ENCODE measurements around the gene STEAP1B. TPM values are rescaled to one million over a fixed set of nuclear protein-coding genes. Genes with fewer than 3 reads are reported as not detected.

STEAP1B gene
- total RNA-seq, 2 donors from 2014 or later: 0.73 to 0.75 TPM

GRCh38 chr7:22487978-22488642, 11.9 kb downstream of the STEAP1B start:
- DNase-seq (no peak), ATAC-seq (no peak)
- Mint-ChIP-seq H3K36me3 (ENCODE audit: low read depth) (no peaks in the 10 kb centered on the region), H3K4me3 (no peak overlapping the region), H3K27me3 (peaks cover 28% of the 10 kb centered on the region), H3K27ac (no peak overlapping the region), H3K4me1 (peaks cover 4% of the 10 kb centered on the region)
- no peaks in the 10 kb centered on the region for H3K9me3 ChIP-seq (ENCODE audit: control insufficient read depth, low read length, poor library complexity, severe bottlenecking)

- Mint-ChIP-seq H3K4me1 (peaks cover 4% of the 10 kb centered on the region), H3K27ac (peak overlapping the region; percentile 37), H3K4me3 (no peak overlapping the region), H3K27me3 (peaks cover 27% of the 10 kb centered on the region), H3K36me3 (ENCODE audit: low read depth) (no peaks in the 10 kb centered on the region)
- no peak for ATAC-seq
- H3K9me3 ChIP-seq (ENCODE audit: control insufficient read depth, low read length, poor library complexity, severe bottlenecking): no peaks in the 10 kb centered on the region
- no peak for DNase-seq
Measured at GRCh38 chr7:22486597-22486996, 13.4 kb downstream of the STEAP1B start.

- DNase-seq (no peak), ATAC-seq (no peak)
- H3K4me3 Mint-ChIP-seq: no peak overlapping the region
- H3K4me1 Mint-ChIP-seq: peaks cover 4% of the 10 kb centered on the region
- peaks cover 24% of the 10 kb centered on the region for H3K27me3 Mint-ChIP-seq
- no peaks in the 10 kb centered on the region for H3K9me3 ChIP-seq (ENCODE audit: control insufficient read depth, low read length, poor library complexity, severe bottlenecking)
- no peaks in the 10 kb centered on the region for H3K36me3 Mint-ChIP-seq (ENCODE audit: low read depth)
- H3K27ac Mint-ChIP-seq: no peak overlapping the region
Measured at GRCh38 chr7:22485189-22485588, 14.8 kb downstream of the STEAP1B start.

- H3K36me3 Mint-ChIP-seq (ENCODE audit: low read depth): no peaks in the 10 kb centered on the region
- DNase-seq (no peak), ATAC-seq (no peak)
- H3K4me3 Mint-ChIP-seq: no peak overlapping the region
- no peak overlapping the region for H3K27ac Mint-ChIP-seq
- no peaks in the 10 kb centered on the region for H3K9me3 ChIP-seq (ENCODE audit: control insufficient read depth, low read length, poor library complexity, severe bottlenecking)
- H3K4me1 Mint-ChIP-seq: no peaks in the 10 kb centered on the region
- peaks cover 17% of the 10 kb centered on the region for H3K27me3 Mint-ChIP-seq
Measured at GRCh38 chr7:22482503-22482902, 17.5 kb downstream of the STEAP1B start.

- Mint-ChIP-seq H3K36me3 (ENCODE audit: low read depth) (no peaks in the 10 kb centered on the region), H3K4me1 (no peaks in the 10 kb centered on the region), H3K27ac (no peak overlapping the region), H3K27me3 (peaks cover 14% of the 10 kb centered on the region), H3K4me3 (no peak overlapping the region)
- peak; percentile 42 for ATAC-seq
- no peaks in the 10 kb centered on the region for H3K9me3 ChIP-seq (ENCODE audit: control insufficient read depth, low read length, poor library complexity, severe bottlenecking)
- no peak for DNase-seq
Measured at GRCh38 chr7:22481726-22482125, 18.3 kb downstream of the STEAP1B start.

- no peak overlapping the region for H3K4me3 Mint-ChIP-seq
- H3K4me1 Mint-ChIP-seq: no peaks in the 10 kb centered on the region
- H3K36me3 Mint-ChIP-seq (ENCODE audit: low read depth): no peaks in the 10 kb centered on the region
- DNase-seq (no peak), ATAC-seq (no peak)
- no peak overlapping the region for H3K27ac Mint-ChIP-seq
- peaks cover 9% of the 10 kb centered on the region for H3K27me3 Mint-ChIP-seq
- no peaks in the 10 kb centered on the region for H3K9me3 ChIP-seq (ENCODE audit: control insufficient read depth, low read length, poor library complexity, severe bottlenecking)
Measured at GRCh38 chr7:22480523-22481075, 19.4 kb downstream of the STEAP1B start.

GRCh38 chr7:22477876-22478450, 22.0 kb downstream of the STEAP1B start:
- H3K36me3 Mint-ChIP-seq (ENCODE audit: low read depth): no peaks in the 10 kb centered on the region
- H3K4me1 Mint-ChIP-seq: no peaks in the 10 kb centered on the region
- ATAC-seq (no peak), DNase-seq (no peak)
- no peaks in the 10 kb centered on the region for H3K9me3 ChIP-seq (ENCODE audit: control insufficient read depth, low read length, poor library complexity, severe bottlenecking)
- H3K27me3 Mint-ChIP-seq: peaks cover 9% of the 10 kb centered on the region
- H3K27ac Mint-ChIP-seq: no peak overlapping the region
- no peak overlapping the region for H3K4me3 Mint-ChIP-seq

- Mint-ChIP-seq H3K4me1 (no peaks in the 10 kb centered on the region), H3K27ac (no peak overlapping the region), H3K36me3 (ENCODE audit: low read depth) (no peaks in the 10 kb centered on the region), H3K4me3 (no peak overlapping the region), H3K27me3 (peaks cover 14% of the 10 kb centered on the region)
- no peaks in the 10 kb centered on the region for H3K9me3 ChIP-seq (ENCODE audit: control insufficient read depth, low read length, poor library complexity, severe bottlenecking)
- DNase-seq: no peak
- ATAC-seq: no peak
Measured at GRCh38 chr7:22477262-22477661, 22.7 kb downstream of the STEAP1B start.

- Mint-ChIP-seq H3K36me3 (ENCODE audit: low read depth) (no peaks in the 10 kb centered on the region), H3K4me1 (no peaks in the 10 kb centered on the region), H3K27me3 (peaks cover 15% of the 10 kb centered on the region), H3K4me3 (no peak overlapping the region), H3K27ac (no peak overlapping the region)
- no peaks in the 10 kb centered on the region for H3K9me3 ChIP-seq (ENCODE audit: control insufficient read depth, low read length, poor library complexity, severe bottlenecking)
- ATAC-seq (no peak), DNase-seq (no peak)
Measured at GRCh38 chr7:22476824-22477223, 23.2 kb downstream of the STEAP1B start.

- Mint-ChIP-seq H3K27me3 (peaks cover 7% of the 10 kb centered on the region), H3K4me3 (no peak overlapping the region)
- no peak for ATAC-seq
Measured at GRCh38 chr7:22474645-22475044, 25.3 kb downstream of the STEAP1B start.

GRCh38 chr7:22470981-22471380, 29.0 kb downstream of the STEAP1B start:
- Mint-ChIP-seq H3K4me3 (no peak overlapping the region), H3K27me3 (peaks cover 7% of the 10 kb centered on the region), H3K36me3 (ENCODE audit: low read depth) (no peaks in the 10 kb centered on the region), H3K4me1 (no peaks in the 10 kb centered on the region), H3K27ac (no peak overlapping the region)
- ATAC-seq: no peak
- no peaks in the 10 kb centered on the region for H3K9me3 ChIP-seq (ENCODE audit: control insufficient read depth, low read length, poor library complexity, severe bottlenecking)
- DNase-seq: no peak

More at GRCh38 chr7:22474645-22475044, 25.3 kb downstream of the STEAP1B start:
- Mint-ChIP-seq H3K27ac (no peak overlapping the region), H3K4me1 (no peaks in the 10 kb centered on the region), H3K36me3 (ENCODE audit: low read depth) (no peaks in the 10 kb centered on the region)
- no peak for DNase-seq
- no peaks in the 10 kb centered on the region for H3K9me3 ChIP-seq (ENCODE audit: control insufficient read depth, low read length, poor library complexity, severe bottlenecking)

GRCh38 chr7:22469371-22470143, 30.4 kb downstream of the STEAP1B start:
- no peaks in the 10 kb centered on the region for H3K36me3 Mint-ChIP-seq (ENCODE audit: low read depth)
- H3K27ac Mint-ChIP-seq: no peak overlapping the region
- no peak overlapping the region for H3K4me3 Mint-ChIP-seq
- no peaks in the 10 kb centered on the region for H3K9me3 ChIP-seq (ENCODE audit: control insufficient read depth, low read length, poor library complexity, severe bottlenecking)
- ATAC-seq (no peak), DNase-seq (no peak)
- no peaks in the 10 kb centered on the region for H3K4me1 Mint-ChIP-seq
- H3K27me3 Mint-ChIP-seq: peaks cover 7% of the 10 kb centered on the region

- Mint-ChIP-seq H3K27me3 (peaks cover 7% of the 10 kb centered on the region), H3K4me1 (no peaks in the 10 kb centered on the region), H3K4me3 (no peak overlapping the region), H3K36me3 (ENCODE audit: low read depth) (no peaks in the 10 kb centered on the region), H3K27ac (no peak overlapping the region)
- ATAC-seq (no peak), DNase-seq (no peak)
- no peaks in the 10 kb centered on the region for H3K9me3 ChIP-seq (ENCODE audit: control insufficient read depth, low read length, poor library complexity, severe bottlenecking)
Measured at GRCh38 chr7:22468609-22469008, 31.4 kb downstream of the STEAP1B start.

Measured in T-helper 17 cell (primary cell).